D721Med (cell line): ENCODE results near the gene PEBP1.

Experiments used
- DNase-seq: peaks from one replicate; pipeline ENCODE4 v3.0.0; 2011; ENCODE audit warnings: low spot score; ENCODE audit not compliant: insufficient read length
- FAIRE-seq: peaks from 2 replicates; lab custom pipeline; 2011; peaks lifted over from hg19 to GRCh38; lab: Jason Lieb, UNC
- CTCF ChIP-seq: IDR thresholded peaks from 2 replicates; pipeline ENCODE4 v1.5.1; 2012; ENCODE audit warnings: mild to moderate bottlenecking, control low read depth; ENCODE audit not compliant: insufficient read depth; ENCODE audit errors: missing control alignments

Gene PEBP1

GRCh38 chr12:118135788-118136558 lies at the start of gene PEBP1:
PEBP1 (plus strand) TSS chr12:118136124; CDS start chr12:118136210, 86 bp downstream.
- FAIRE-seq (no peak), DNase-seq (peak; percentile 93)
- TF ChIP-seq CTCF: no peak

DNA sequence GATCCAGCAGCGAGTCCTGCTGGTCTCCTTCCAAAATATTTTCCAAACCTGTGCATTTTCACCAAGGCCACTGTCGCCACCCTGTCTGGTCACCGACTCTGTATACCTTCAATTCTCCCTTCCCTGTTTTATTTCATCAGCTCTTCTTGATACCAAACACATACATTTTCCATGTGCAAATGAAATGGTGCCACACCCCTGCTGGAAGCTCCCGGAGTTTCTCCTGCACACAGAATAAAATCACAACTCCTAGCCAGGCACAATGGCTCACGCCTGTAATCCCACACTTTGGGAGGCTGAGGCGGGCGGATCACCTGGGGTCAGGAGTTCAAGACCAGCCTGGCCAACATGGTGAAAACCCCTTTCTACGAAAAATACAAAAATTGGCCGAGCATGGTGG lies 46.1 kb upstream of the PEBP1 start:
- no peak for TF ChIP-seq CTCF
- DNase-seq: no peak
- no peak for FAIRE-seq

GRCh38 chr12:118094039-118094438 lies 41.9 kb upstream of the PEBP1 start:
- no peak for FAIRE-seq
- no peak for TF ChIP-seq CTCF
- DNase-seq: no peak

- TF ChIP-seq CTCF: no peak
- DNase-seq (no peak), FAIRE-seq (no peak)
These were observed 37.5 kb upstream of the PEBP1 start for GRCh38 chr12:118098401-118098800.

GRCh38 chr12:118098911-118099671 lies 36.8 kb upstream of the PEBP1 start:
- no peak for DNase-seq
- no peak for TF ChIP-seq CTCF
- no peak for FAIRE-seq

GRCh38 chr12:118101051-118101450 lies 34.9 kb upstream of the PEBP1 start:
- DNase-seq (no peak), FAIRE-seq (no peak)
- no peak for TF ChIP-seq CTCF
